ENCODE measurements around the gene TRAPPC8. TPM values are rescaled to one million over a fixed set of nuclear protein-coding genes. Genes with fewer than 3 reads are reported as not detected.
"Not testable (repeated sequence)": the region's sequence is repeated elsewhere in the genome, so short reads cannot be mapped to it uniquely, and the experiment has no call there.

Gene TRAPPC8
- total RNA-seq, 4 donors from 2014 or later, result 45.9 to 96.8 (median 61.8) TPM

DNA sequence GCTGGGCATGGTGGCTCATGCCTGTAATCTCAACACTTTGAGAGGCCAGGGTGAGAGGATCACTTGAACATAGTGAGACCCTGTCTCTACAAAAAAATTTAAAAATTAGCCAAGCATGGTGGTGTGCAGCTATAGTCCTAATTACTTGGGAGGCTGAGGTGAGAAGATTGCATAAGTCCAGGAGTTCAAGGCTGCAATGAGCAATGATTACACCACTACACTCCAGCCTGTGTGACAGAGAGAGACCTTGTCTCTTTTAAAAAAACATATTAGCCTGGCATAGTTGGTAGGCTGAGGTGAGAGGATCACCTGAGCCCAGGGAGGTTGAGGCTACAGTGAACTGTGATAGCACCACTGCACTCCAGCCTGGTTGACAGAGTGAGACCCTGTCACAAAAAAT is 13.7 kb downstream of the TRAPPC8 start:
- Histone ChIP-seq H3K27me3 (no peaks in the 10 kb centered on the region), H3K36me3 (peaks cover 0 to 8% of the 10 kb centered on the region in 2 donors), H3K27ac (no peak overlapping the region), H3K4me1 (no peaks in the 10 kb centered on the region), H3K4me3 (replicated peaks in 1 of 3) (no peak overlapping the region), H3K9me3 (no peaks in the 10 kb centered on the region)
- no peak for DNase-seq
- intact Hi-C loops (cut with DNase I), result no loop called here
- TF ChIP-seq POLR2A (IDR thresholded peaks at IDR 0.05), result no peak
- TF ChIP-seq, protein P1, sequence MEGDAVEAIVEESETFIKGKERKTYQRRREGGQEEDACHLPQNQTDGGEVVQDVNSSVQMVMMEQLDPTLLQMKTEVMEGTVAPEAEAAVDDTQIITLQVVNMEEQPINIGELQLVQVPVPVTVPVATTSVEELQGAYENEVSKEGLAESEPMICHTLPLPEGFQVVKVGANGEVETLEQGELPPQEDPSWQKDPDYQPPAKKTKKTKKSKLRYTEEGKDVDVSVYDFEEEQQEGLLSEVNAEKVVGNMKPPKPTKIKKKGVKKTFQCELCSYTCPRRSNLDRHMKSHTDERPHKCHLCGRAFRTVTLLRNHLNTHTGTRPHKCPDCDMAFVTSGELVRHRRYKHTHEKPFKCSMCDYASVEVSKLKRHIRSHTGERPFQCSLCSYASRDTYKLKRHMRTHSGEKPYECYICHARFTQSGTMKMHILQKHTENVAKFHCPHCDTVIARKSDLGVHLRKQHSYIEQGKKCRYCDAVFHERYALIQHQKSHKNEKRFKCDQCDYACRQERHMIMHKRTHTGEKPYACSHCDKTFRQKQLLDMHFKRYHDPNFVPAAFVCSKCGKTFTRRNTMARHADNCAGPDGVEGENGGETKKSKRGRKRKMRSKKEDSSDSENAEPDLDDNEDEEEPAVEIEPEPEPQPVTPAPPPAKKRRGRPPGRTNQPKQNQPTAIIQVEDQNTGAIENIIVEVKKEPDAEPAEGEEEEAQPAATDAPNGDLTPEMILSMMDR (IDR thresholded peaks at IDR 0.05), result no peak

DNA sequence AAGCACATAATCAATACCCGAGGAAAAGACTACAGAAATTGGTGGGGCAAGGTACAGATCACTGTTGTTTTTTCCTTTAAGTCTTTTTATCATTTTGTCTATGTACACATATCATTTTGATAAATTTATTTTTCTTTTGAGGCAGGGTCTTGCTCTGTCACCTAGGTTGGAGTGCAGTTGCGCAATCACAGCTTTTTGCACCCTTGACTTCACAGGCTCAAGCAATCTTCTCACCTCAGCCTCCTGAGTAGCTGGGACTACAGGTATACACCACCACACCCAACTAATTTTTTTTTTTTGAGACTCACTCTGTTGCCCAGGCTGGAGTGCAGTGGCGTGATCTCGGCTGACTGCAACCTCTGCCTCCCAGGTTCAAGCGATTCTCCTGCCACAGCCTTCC is 15.9 kb downstream of the TRAPPC8 start:
- DNase-seq; H3K27ac ChIP-seq; H3K4me3 ChIP-seq (replicated peaks in 1 of 3); intact Hi-C loops (cut with DNase I); H3K4me1 ChIP-seq; H3K9me3 ChIP-seq; H3K27me3 ChIP-seq; H3K36me3 ChIP-seq: not testable (repeated sequence)
- WGBS, 2 donors, result 96 to 99% methylated on average over 5 of the region's 5 CpGs

DNA sequence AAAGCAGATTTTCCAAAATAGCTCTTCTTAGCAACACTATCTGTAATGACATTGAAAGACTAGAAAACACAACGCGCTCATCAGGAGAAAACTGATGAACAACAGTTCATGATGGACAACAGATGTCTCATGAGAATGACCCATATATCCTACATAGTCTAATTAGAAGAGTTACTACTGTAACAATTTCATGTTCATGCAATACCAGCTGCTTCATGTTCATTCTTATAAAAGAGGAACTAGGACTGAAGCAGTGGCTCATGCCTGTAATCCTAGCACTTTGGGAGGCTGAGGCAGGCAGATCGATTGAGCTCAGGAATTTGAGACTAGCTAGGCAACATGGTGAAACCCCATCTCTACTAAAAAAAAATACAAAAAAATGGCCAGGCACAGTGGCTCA is 22.7 kb downstream of the TRAPPC8 start:
- DNase-seq, result no peak
- intact Hi-C loops (cut with DNase I), result no loop called here
- Histone ChIP-seq H3K4me3 (replicated peaks in 1 of 3) (no peak overlapping the region), H3K27me3 (no peaks in the 10 kb centered on the region), H3K27ac (no peak overlapping the region), H3K4me1 (no peaks in the 10 kb centered on the region), H3K9me3 (no peaks in the 10 kb centered on the region), H3K36me3 (no peaks in the 10 kb centered on the region)
- 96% methylated on average over 3 of the region's 3 CpGs for WGBS, 2 donors
- TF ChIP-seq, protein P1 (IDR thresholded peaks at IDR 0.05), result no peak
- TF ChIP-seq POLR2A (IDR thresholded peaks at IDR 0.05), result no peak

DNA sequence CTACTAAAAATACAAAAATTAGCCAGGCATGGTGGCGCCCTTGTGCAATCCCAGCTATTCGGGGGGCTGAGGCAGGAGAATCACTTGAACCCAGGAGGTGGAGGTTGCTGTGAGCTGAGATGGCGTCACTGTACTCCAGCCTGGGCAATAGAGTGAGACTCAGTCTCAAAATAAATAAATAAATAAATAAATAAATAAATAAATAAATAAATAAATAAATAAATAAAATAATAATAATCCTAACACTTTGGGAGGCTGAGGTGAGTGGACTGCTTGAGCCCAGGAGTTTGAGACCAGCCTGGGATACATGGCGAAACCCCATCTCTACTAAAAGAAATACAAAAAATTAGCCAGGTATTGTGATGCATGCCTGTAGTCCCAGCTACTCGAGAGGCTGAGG is 23.6 kb downstream of the TRAPPC8 start:
- H3K4me3 ChIP-seq (replicated peaks in 1 of 3); H3K4me1 ChIP-seq; H3K27ac ChIP-seq; intact Hi-C loops (cut with DNase I); H3K27me3 ChIP-seq; H3K9me3 ChIP-seq; H3K36me3 ChIP-seq; DNase-seq: not testable (repeated sequence)
- WGBS, 2 donors, result 96% methylated on average over 5 of the region's 5 CpGs

DNA sequence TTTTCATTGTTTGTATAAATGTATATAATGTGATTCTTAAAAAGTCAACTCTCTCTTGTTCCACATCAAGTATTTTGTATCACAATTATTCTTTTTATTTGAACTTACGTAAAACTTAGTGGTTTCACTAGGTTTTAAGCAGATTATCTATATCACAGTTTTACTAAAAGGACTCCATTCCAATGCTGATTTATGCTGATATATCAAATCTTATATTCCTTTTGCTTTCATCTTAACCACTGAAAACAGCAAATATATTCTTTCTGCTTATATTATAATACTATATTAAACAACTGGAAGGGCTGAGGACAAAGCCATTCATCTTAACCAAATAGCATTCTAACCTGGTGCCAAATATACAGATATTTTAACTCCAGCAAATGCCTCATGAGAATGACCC is 24.2 kb downstream of the TRAPPC8 start:
- no peak overlapping the region for H3K4me3 ChIP-seq (replicated peaks in 1 of 3)
- no peaks in the 10 kb centered on the region for H3K36me3 ChIP-seq
- intact Hi-C loops (cut with DNase I), result no loop called here
- WGBS, 2 donors, result 98 to 99% methylated on average over 1 of the region's 1 CpG
- no peaks in the 10 kb centered on the region for H3K4me1 ChIP-seq
- H3K27ac ChIP-seq, result no peak overlapping the region
- TF ChIP-seq, protein P1 (IDR thresholded peaks at IDR 0.05), result no peak
- TF ChIP-seq POLR2A (IDR thresholded peaks at IDR 0.05), result no peak
- DNase-seq, result no peak
- no peaks in the 10 kb centered on the region for H3K9me3 ChIP-seq
- H3K27me3 ChIP-seq, result no peaks in the 10 kb centered on the region

DNA sequence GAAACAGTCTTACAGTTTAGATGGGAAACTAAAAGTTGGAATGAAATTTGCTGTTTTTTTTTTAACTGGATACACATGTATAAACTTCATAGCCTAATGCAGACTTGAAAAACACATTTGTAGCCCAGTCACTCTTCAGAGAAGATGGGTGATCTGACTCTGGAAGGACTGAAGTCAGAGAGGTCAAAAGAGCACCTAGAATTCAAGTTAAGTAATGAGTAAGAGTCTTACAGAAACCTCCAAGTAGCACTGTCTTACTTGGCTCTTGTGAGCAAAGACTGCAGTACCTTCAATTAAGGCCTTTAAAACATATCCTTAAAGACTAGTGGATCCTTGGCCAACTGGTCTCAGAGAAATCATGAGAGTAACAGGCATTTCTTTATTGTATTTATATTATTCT is 41.9 kb downstream of the TRAPPC8 start:
- Histone ChIP-seq H3K9me3 (no peaks in the 10 kb centered on the region), H3K36me3 (peaks cover 7 to 25% of the 10 kb centered on the region in 2 donors), H3K27me3 (no peaks in the 10 kb centered on the region), H3K4me1 (no peaks in the 10 kb centered on the region), H3K27ac (no peak overlapping the region), H3K4me3 (replicated peaks in 1 of 3) (no peak overlapping the region)
- TF ChIP-seq, protein P1 (IDR thresholded peaks at IDR 0.05), result no peak
- TF ChIP-seq POLR2A (IDR thresholded peaks at IDR 0.05), result no peak
- DNase-seq, result no peak
- intact Hi-C loops (cut with DNase I), result no loop called here

DNA sequence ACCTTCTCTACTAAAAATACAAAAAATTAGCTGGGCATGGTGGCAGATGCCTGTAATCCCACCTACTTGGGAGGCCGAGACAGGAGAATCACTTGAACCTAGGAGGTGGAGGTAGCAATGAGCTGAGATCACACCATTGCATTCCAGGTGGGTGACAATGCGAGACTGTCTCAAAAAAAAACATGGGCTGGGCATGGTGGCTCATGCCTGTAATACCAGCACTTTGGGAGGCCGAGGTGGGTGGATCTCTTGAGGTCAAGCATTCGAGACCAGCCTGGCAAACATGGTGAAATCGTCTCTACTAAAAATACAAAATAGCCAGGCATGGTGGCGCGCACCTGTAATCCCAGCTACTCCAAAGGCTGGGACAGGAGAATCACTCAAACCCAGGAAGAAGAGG is 43.2 kb downstream of the TRAPPC8 start:
- H3K36me3 ChIP-seq, result peaks cover 7 to 19% of the 10 kb centered on the region in 2 donors
- H3K9me3 ChIP-seq; H3K4me1 ChIP-seq; H3K27ac ChIP-seq; H3K4me3 ChIP-seq (replicated peaks in 1 of 3); DNase-seq; intact Hi-C loops (cut with DNase I); H3K27me3 ChIP-seq: not testable (repeated sequence)
- 88 to 96% methylated on average over 7 of the region's 7 CpGs for WGBS, 2 donors

Data from thyroid gland (tissue), 4 donors.